ENCODE measurements around the gene PIAS4. TPM values are rescaled to one million over a fixed set of nuclear protein-coding genes. Genes with fewer than 3 reads are reported as not detected.
"Not testable (repeated sequence)": the region's sequence is repeated elsewhere in the genome, so short reads cannot be mapped to it uniquely, and the experiment has no call there.

PIAS4 gene
- total RNA-seq, 3 donors from 2014 or later = 27.4 to 44.6 (median 29.5) TPM

DNA sequence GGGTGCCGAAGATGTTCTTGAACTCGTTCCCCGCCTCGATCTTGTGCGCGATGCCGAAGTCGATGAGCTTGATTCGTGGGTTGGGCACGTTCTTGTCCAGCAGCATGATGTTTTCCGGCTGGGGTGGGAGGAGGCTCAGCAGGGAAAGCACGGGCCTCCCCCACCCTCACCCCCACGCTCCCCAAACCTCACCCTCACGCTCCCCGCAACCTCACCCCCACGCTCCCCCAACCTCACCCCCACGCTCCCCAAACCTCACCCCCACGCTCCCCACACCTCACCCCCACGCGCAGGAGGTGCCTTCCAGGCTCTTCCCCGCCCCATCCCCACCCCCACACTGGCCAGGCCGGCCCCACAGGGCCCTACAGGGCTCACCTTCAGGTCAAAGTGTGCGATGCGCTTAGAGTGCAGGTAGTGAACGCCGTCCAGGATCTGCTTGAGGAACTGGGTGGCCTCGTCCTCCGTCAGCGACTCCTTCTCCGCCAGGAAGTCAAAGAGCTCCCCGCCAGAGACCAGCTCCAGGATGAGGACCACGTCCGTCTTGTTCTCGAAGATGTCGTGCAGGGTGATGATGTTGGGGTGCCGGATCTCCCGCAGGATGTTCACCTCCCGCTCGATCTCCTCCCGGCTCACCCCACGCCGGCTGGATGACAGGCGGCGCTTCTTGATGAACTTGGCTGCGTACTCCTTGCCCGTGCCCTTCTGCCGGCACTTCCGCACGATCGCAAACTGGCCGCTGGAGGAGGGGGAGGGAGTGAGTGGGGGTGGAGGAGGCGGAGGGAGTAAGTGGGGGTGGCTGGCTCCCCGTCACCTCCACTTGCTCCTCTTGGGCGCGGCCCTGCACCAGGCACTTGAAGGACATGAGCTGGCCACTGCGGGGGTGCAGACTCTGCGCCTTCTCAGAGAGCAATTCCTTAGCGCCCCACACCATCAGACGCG, 43.0 kb upstream of the PIAS4 start:
- TF ChIP-seq, protein P1, sequence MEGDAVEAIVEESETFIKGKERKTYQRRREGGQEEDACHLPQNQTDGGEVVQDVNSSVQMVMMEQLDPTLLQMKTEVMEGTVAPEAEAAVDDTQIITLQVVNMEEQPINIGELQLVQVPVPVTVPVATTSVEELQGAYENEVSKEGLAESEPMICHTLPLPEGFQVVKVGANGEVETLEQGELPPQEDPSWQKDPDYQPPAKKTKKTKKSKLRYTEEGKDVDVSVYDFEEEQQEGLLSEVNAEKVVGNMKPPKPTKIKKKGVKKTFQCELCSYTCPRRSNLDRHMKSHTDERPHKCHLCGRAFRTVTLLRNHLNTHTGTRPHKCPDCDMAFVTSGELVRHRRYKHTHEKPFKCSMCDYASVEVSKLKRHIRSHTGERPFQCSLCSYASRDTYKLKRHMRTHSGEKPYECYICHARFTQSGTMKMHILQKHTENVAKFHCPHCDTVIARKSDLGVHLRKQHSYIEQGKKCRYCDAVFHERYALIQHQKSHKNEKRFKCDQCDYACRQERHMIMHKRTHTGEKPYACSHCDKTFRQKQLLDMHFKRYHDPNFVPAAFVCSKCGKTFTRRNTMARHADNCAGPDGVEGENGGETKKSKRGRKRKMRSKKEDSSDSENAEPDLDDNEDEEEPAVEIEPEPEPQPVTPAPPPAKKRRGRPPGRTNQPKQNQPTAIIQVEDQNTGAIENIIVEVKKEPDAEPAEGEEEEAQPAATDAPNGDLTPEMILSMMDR (IDR thresholded peaks at IDR 0.05) = no peak
- intact Hi-C loops (cut with DNase I, micrococcal nuclease) = no loop called here
- H3K9me3 ChIP-seq = no peaks in the 10 kb centered on the region
- H3K4me3 ChIP-seq = no peak overlapping the region
- peaks cover 14% of the 10 kb centered on the region for H3K36me3 ChIP-seq (ENCODE audit: low read depth)
- ATAC-seq (no peak), DNase-seq (no peak)
- peaks cover 30% of the 10 kb centered on the region for H3K4me1 ChIP-seq (ENCODE audit: low read depth)

DNA sequence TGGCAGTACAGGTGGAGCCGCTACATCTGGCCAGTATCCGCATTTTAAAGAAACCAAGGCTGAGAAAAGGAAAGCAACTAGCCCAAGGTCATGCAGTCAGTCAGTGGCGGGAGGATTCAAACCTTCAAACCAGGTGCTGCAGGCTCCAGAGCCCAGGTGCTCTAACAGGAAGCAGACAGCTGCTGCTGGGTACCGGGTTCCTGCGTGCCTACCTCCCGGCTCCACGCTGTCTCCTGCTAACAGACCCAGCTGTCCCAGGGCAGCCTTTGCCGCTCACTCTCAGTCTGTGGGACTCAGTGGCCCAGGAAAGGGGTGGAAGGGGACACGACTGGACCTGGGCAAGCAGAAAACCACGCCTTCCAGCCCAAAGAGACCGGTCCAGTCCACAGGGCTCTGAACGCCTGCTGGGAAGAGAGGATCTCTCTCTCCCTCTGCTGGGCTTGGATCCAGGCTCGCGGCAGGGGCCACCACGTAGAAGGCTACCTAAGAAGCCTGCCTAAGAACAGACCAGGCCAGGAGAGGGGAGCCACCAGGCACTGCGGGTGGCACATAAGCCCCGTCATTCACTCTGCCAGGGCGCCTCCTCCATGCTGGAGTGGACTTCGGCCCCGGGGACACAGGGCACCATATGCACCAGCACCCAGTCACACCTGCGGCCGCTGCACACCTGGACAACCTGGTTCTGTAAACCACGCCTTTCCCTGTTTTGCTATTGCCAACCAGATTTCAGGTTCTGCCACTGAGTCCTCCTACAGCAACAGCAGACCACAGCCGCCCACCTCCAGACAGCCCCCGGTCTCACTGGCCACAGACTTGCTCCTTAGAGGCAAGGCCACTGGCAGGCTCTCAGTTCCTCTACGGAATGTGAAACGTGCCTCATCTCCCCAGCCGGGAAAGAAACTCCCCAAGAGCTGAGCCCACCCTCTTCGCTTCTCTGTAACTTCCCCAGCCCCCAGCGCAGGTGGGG, 41.2 kb upstream of the PIAS4 start:
- ATAC-seq (peak; percentile 79), DNase-seq (peak; percentile 90 to 93 (median 91))
- Histone ChIP-seq H3K4me1 (ENCODE audit: low read depth) (peaks cover 41% of the 10 kb centered on the region), H3K36me3 (ENCODE audit: low read depth) (peaks cover 10% of the 10 kb centered on the region), H3K4me3 (no peak overlapping the region), H3K9me3 (no peaks in the 10 kb centered on the region)
- TF ChIP-seq, protein P1 (IDR thresholded peaks at IDR 0.05) = no peak
- intact Hi-C loops (cut with DNase I, micrococcal nuclease) = no loop called here

DNA sequence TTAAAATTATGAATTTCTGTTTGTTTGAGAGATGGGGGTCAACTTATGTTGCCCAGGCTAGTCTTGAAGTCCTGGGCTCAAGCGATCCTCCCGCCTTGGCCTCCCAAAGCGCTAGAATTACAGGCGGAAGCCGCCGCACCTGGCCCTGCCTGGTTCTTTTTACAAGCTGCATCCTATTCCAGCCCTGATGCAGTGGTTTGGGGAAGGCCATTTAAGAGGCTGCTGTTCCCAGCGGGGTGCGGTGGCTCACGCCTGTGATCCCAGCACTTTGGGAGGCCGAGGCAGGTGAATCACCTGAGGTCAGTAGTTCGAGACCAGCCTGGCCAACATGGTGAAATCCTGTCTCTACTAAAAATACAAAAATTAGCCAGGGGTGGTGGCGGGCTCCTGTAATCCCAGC, 39.6 kb upstream of the PIAS4 start:
- H3K4me3 ChIP-seq; ATAC-seq; H3K9me3 ChIP-seq; DNase-seq; intact Hi-C loops (cut with DNase I, micrococcal nuclease); H3K36me3 ChIP-seq (ENCODE audit: low read depth): not testable (repeated sequence)
- peaks cover 43% of the 10 kb centered on the region for H3K4me1 ChIP-seq (ENCODE audit: low read depth)

DNA sequence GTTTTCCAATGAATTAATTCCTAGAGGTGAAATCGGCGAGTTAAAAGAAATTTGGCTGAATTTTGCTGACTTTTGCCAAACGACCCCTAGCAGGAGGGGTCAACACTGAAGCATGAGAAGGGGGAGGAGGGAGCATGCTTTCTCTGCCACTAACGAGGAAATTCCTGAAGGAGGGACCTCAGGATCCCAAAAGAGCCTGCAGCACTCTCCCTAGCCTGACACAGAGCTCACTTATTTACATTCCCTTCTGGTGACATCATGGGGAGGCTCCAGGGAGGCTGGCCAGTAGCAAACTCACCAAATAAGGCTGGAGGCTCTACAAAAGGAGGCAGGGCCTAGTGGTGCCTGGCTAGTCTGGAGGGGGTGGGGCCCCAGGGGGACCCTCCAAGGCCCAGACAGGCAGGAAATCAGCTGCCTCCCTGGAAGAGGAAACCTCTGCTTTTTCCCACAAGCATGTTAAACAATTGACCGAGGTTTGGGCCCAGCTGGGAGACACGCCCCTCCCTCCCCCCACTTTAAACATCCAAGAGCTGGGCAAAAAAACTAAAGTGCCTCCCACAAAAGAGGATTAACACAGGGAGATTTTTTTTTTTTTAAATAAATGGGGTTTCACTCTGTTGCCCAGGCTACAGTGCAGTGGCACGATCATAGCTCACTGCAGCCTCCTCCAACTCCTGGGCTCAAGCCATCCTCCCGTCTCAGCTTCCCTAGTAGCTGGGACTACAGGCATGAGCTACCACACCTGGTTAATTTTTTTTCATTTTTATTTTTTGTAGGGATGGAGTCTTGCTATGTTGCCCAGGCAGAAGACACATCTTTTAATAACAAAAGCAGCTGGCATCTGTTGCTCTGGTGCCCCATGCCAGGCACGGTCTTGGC, 38.7 kb upstream of the PIAS4 start:
- TF ChIP-seq, protein P1 (IDR thresholded peaks at IDR 0.05) = no peak
- DNase-seq = peak; percentile 73 to 83 (median 75)
- peak; percentile 43 for ATAC-seq
- peaks cover 43% of the 10 kb centered on the region for H3K4me1 ChIP-seq (ENCODE audit: low read depth)
- no peaks in the 10 kb centered on the region for H3K9me3 ChIP-seq
- intact Hi-C loops (cut with DNase I, micrococcal nuclease) = no loop called here
- peaks cover 2% of the 10 kb centered on the region for H3K36me3 ChIP-seq (ENCODE audit: low read depth)
- H3K4me3 ChIP-seq = no peak overlapping the region

DNA sequence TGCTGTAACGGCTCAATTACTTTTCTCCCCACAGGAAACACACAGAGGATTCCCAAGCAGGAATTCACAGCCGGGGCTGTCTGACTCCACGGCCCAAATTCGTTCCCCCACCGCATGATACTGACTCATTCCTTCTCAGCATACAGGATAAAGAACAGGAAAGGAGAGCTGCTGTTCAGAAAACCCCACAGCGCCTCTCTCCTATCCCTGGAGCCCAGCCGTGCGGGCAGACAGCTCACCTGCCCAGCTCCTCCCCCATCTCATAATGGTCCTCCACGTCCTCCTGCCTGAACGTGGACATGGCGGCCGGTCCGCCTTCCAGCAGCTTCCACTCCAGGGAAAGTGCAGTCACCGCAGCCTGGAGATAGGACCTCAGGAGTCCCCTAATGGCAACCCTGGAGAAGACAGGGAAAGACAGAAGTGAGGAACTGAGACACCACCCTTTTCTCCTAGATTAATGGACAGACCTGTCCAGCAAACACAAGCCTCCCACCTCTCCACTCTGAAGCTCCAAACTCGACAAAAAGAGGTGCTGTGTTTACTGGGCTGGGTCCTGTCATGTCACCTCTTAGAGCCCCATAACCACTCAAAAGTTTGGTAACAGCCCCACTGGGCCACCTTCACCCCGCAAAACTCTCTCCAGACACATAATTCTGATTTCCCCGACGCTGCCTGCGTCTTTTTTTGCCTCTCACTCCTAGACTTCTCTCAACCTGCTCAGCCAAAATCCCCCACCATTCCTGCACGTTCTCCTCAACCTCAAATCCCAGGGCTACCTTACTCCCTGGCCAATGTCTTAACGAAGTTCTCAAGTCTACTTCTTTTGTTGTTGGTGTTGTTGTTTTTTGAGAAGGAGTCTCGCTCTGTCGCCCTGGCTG, 37.9 kb upstream of the PIAS4 start:
- Histone ChIP-seq H3K4me3 (no peak overlapping the region), H3K36me3 (ENCODE audit: low read depth) (no peaks in the 10 kb centered on the region), H3K4me1 (ENCODE audit: low read depth) (peaks cover 43% of the 10 kb centered on the region), H3K9me3 (no peaks in the 10 kb centered on the region)
- DNase-seq = no peak
- intact Hi-C loops (cut with DNase I, micrococcal nuclease) = no loop called here
- ATAC-seq = no peak
- TF ChIP-seq, protein P1 (IDR thresholded peaks at IDR 0.05) = no peak

All from mucosa of descending colon (tissue), 3 donors.